ENCODE measurements around the gene HECTD2. TPM values are rescaled to one million over a fixed set of nuclear protein-coding genes. Genes with fewer than 3 reads are reported as not detected.
"Not testable (repeated sequence)": the region's sequence is repeated elsewhere in the genome, so short reads cannot be mapped to it uniquely, and the experiment has no call there.

HECTD2 gene
- polyA plus RNA-seq, 1 donor from 2014 or later = 87.6 TPM

GRCh38 chr10:91455135-91455534 is 45.0 kb downstream of the HECTD2 start:
- not testable (repeated sequence) for H3K4me2 ChIP-seq (ENCODE audit: low read length)

GRCh38 chr10:91460681-91461080 is 50.5 kb downstream of the HECTD2 start:
- Histone ChIP-seq H3K27ac (ENCODE audit: low read length) (no peak overlapping the region), H3K27me3 (ENCODE audit: insufficient read depth, low read depth, low read length) (no peaks in the 10 kb centered on the region), H3K36me3 (ENCODE audit: insufficient read depth, low read length) (peaks cover 13% of the 10 kb centered on the region), H3K9me2 (ENCODE audit: insufficient read depth, low read length) (no peaks in the 10 kb centered on the region), H3K79me2 (replicated peaks; ENCODE audit: insufficient read depth, low read length) (no peaks in the 10 kb centered on the region), H3K4me2 (ENCODE audit: low read length) (no peak overlapping the region), H3K9ac (ENCODE audit: low read length) (no peak overlapping the region), H4K20me1 (ENCODE audit: insufficient read depth) (no peaks in the 10 kb centered on the region), H3F3A (ENCODE audit: insufficient read depth, low read length, poor library complexity, severe bottlenecking) (no peaks in the 10 kb centered on the region), H3K4me3 (ENCODE audit: low read length) (no peak overlapping the region), H3K9me3 (ENCODE audit: low read length) (no peaks in the 10 kb centered on the region), H2AFZ (ENCODE audit: low read depth, low read length) (no peak overlapping the region)
- TF ChIP-seq MXI1 (conservative IDR thresholded peaks at IDR 0.05; ENCODE audit: poor library complexity, severe bottlenecking) (no peak), EP300 (conservative IDR thresholded peaks at IDR 0.05; ENCODE audit: poor library complexity, severe bottlenecking) (no peak)

More at GRCh38 chr10:91455135-91455534, 45.0 kb downstream of the HECTD2 start:
- H2AFZ ChIP-seq (ENCODE audit: low read depth, low read length); H3K4me3 ChIP-seq (ENCODE audit: low read length); H3K9me3 ChIP-seq (ENCODE audit: low read length); H3K36me3 ChIP-seq (ENCODE audit: insufficient read depth, low read length); H3K79me2 ChIP-seq (replicated peaks; ENCODE audit: insufficient read depth, low read length); H3K9me2 ChIP-seq (ENCODE audit: insufficient read depth, low read length); H3K27me3 ChIP-seq (ENCODE audit: insufficient read depth, low read depth, low read length); H3F3A ChIP-seq (ENCODE audit: insufficient read depth, low read length, poor library complexity, severe bottlenecking); H3K9ac ChIP-seq (ENCODE audit: low read length); H4K20me1 ChIP-seq (ENCODE audit: insufficient read depth); H3K27ac ChIP-seq (ENCODE audit: low read length): not testable (repeated sequence)

- H2AFZ ChIP-seq (ENCODE audit: low read depth, low read length) = no peak overlapping the region
- H3K9me3 ChIP-seq (ENCODE audit: low read length) = no peaks in the 10 kb centered on the region
- no peak overlapping the region for H3K27ac ChIP-seq (ENCODE audit: low read length)
- TF ChIP-seq SMC3 (conservative IDR thresholded peaks at IDR 0.05; ENCODE audit: poor library complexity) (no peak), CTCF (IDR thresholded peaks at IDR 0.05; ENCODE audit: poor library complexity, severe bottlenecking) (no peak), MXI1 (conservative IDR thresholded peaks at IDR 0.05; ENCODE audit: poor library complexity, severe bottlenecking) (no peak), EZH2 (IDR thresholded peaks at IDR 0.05; ENCODE audit: borderline replicate concordance, insufficient read depth, low read length, poor library complexity, severe bottlenecking) (no peak), RAD21 (conservative IDR thresholded peaks at IDR 0.05) (no peak), REST (IDR thresholded peaks at IDR 0.05; ENCODE audit: borderline replicate concordance) (no peak), EP300 (conservative IDR thresholded peaks at IDR 0.05; ENCODE audit: poor library complexity, severe bottlenecking) (no peak), TAF1 (IDR thresholded peaks at IDR 0.05; ENCODE audit: low read depth) (no peak)
- H3K9ac ChIP-seq (ENCODE audit: low read length) = no peak overlapping the region
- no peaks in the 10 kb centered on the region for H3F3A ChIP-seq (ENCODE audit: insufficient read depth, low read length, poor library complexity, severe bottlenecking)
- H3K36me3 ChIP-seq (ENCODE audit: insufficient read depth, low read length) = peaks cover 18% of the 10 kb centered on the region
- no peaks in the 10 kb centered on the region for H3K79me2 ChIP-seq (replicated peaks; ENCODE audit: insufficient read depth, low read length)
- H3K9me2 ChIP-seq (ENCODE audit: insufficient read depth, low read length) = no peaks in the 10 kb centered on the region
- H3K4me3 ChIP-seq (ENCODE audit: low read length) = no peak overlapping the region
- no peaks in the 10 kb centered on the region for H3K27me3 ChIP-seq (ENCODE audit: insufficient read depth, low read depth, low read length)
- H3K4me2 ChIP-seq (ENCODE audit: low read length) = no peak overlapping the region
- no peaks in the 10 kb centered on the region for H4K20me1 ChIP-seq (ENCODE audit: insufficient read depth)
Observed at GRCh38 chr10:91462423-91462822, 52.3 kb downstream of the HECTD2 start.
